ENCODE results near the gene GSTM5.

GSTM5 gene

GRCh38 chr1:109721042-109721441, 9.0 kb downstream of the GSTM5 start:
- Histone ChIP-seq H3K27ac (no peak overlapping the region), H2AFZ (ENCODE audit: low read depth) (no peak overlapping the region), H3K9ac (no peak overlapping the region), H3K4me2 (no peak overlapping the region), H3K4me1 (ENCODE audit: low read depth, poor library complexity, severe bottlenecking) (peaks cover 16% of the 10 kb centered on the region), H4K20me1 (ENCODE audit: insufficient read depth) (no peaks in the 10 kb centered on the region), H3K36me3 (ENCODE audit: insufficient read depth) (no peaks in the 10 kb centered on the region), H3K27me3 (ENCODE audit: insufficient read depth, low read depth) (no peaks in the 10 kb centered on the region), H3K79me2 (ENCODE audit: insufficient read depth, low read depth) (no peaks in the 10 kb centered on the region), H3K4me3 (IDR thresholded peaks at IDR 0.05; ENCODE audit: insufficient read depth, low read depth, low read length) (no peak overlapping the region)
- TF ChIP-seq, protein P1, sequence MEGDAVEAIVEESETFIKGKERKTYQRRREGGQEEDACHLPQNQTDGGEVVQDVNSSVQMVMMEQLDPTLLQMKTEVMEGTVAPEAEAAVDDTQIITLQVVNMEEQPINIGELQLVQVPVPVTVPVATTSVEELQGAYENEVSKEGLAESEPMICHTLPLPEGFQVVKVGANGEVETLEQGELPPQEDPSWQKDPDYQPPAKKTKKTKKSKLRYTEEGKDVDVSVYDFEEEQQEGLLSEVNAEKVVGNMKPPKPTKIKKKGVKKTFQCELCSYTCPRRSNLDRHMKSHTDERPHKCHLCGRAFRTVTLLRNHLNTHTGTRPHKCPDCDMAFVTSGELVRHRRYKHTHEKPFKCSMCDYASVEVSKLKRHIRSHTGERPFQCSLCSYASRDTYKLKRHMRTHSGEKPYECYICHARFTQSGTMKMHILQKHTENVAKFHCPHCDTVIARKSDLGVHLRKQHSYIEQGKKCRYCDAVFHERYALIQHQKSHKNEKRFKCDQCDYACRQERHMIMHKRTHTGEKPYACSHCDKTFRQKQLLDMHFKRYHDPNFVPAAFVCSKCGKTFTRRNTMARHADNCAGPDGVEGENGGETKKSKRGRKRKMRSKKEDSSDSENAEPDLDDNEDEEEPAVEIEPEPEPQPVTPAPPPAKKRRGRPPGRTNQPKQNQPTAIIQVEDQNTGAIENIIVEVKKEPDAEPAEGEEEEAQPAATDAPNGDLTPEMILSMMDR (conservative IDR thresholded peaks at IDR 0.05; ENCODE audit: low read depth, low read length), result no peak

- Histone ChIP-seq H3K9ac (no peak overlapping the region), H3K4me2 (no peak overlapping the region), H3K79me2 (ENCODE audit: insufficient read depth, low read depth) (no peaks in the 10 kb centered on the region), H4K20me1 (ENCODE audit: insufficient read depth) (no peaks in the 10 kb centered on the region), H3K4me3 (IDR thresholded peaks at IDR 0.05; ENCODE audit: insufficient read depth, low read depth, low read length) (no peak overlapping the region), H2AFZ (ENCODE audit: low read depth) (no peak overlapping the region), H3K27me3 (ENCODE audit: insufficient read depth, low read depth) (no peaks in the 10 kb centered on the region), H3K27ac (no peak overlapping the region), H3K4me1 (ENCODE audit: low read depth, poor library complexity, severe bottlenecking) (peaks cover 16% of the 10 kb centered on the region), H3K36me3 (ENCODE audit: insufficient read depth) (no peaks in the 10 kb centered on the region)
- TF ChIP-seq, protein P1 (conservative IDR thresholded peaks at IDR 0.05; ENCODE audit: low read depth, low read length), result no peak
These were observed 9.9 kb downstream of the GSTM5 start for GRCh38 chr1:109721971-109722370.

GRCh38 chr1:109722908-109723691, 11.0 kb downstream of the GSTM5 start:
- no peaks in the 10 kb centered on the region for H3K27me3 ChIP-seq (ENCODE audit: insufficient read depth, low read depth)
- H3K4me3 ChIP-seq (IDR thresholded peaks at IDR 0.05; ENCODE audit: insufficient read depth, low read depth, low read length), result no peak overlapping the region
- no peaks in the 10 kb centered on the region for H3K79me2 ChIP-seq (ENCODE audit: insufficient read depth, low read depth)
- TF ChIP-seq, protein P1 (conservative IDR thresholded peaks at IDR 0.05; ENCODE audit: low read depth, low read length), result no peak
- H2AFZ ChIP-seq (ENCODE audit: low read depth), result no peak overlapping the region
- H3K4me2 ChIP-seq, result no peak overlapping the region
- H3K36me3 ChIP-seq (ENCODE audit: insufficient read depth), result no peaks in the 10 kb centered on the region
- peaks cover 16% of the 10 kb centered on the region for H3K4me1 ChIP-seq (ENCODE audit: low read depth, poor library complexity, severe bottlenecking)
- no peak overlapping the region for H3K27ac ChIP-seq
- H4K20me1 ChIP-seq (ENCODE audit: insufficient read depth), result no peaks in the 10 kb centered on the region
- H3K9ac ChIP-seq, result no peak overlapping the region

- peaks cover 2% of the 10 kb centered on the region for H3K4me1 ChIP-seq (ENCODE audit: low read depth, poor library complexity, severe bottlenecking)
These were observed 12.9 kb downstream of the GSTM5 start for GRCh38 chr1:109724933-109725332.

More at GRCh38 chr1:109724933-109725332, 12.9 kb downstream of the GSTM5 start:
- Histone ChIP-seq H3K79me2 (ENCODE audit: insufficient read depth, low read depth) (no peaks in the 10 kb centered on the region), H3K27me3 (ENCODE audit: insufficient read depth, low read depth) (no peaks in the 10 kb centered on the region), H3K9ac (no peak overlapping the region), H3K27ac (no peak overlapping the region), H3K36me3 (ENCODE audit: insufficient read depth) (no peaks in the 10 kb centered on the region), H3K4me3 (IDR thresholded peaks at IDR 0.05; ENCODE audit: insufficient read depth, low read depth, low read length) (no peak overlapping the region), H2AFZ (ENCODE audit: low read depth) (no peak overlapping the region), H3K4me2 (no peak overlapping the region), H4K20me1 (ENCODE audit: insufficient read depth) (no peaks in the 10 kb centered on the region)
- TF ChIP-seq, protein P1 (conservative IDR thresholded peaks at IDR 0.05; ENCODE audit: low read depth, low read length), result no peak
